IPS-18c (cell line): ENCODE data around the gene IL1RAPL2.
"Not testable (repeated sequence)": the region's sequence is repeated elsewhere in the genome, so short reads cannot be mapped to it uniquely, and the experiment has no call there.

Source experiments
- H3K4me3 ChIP-seq: 2 replicates; pipeline ENCODE4 v1.7.0; 2013; ENCODE audit warnings: low read depth, mild to moderate bottlenecking, low read length, moderate library complexity; ENCODE audit not compliant: insufficient read depth
- H3K9me3 ChIP-seq: one replicate; pipeline ENCODE4 v1.6.1; 2013; ENCODE audit warnings: mild to moderate bottlenecking, low read length, moderate library complexity; ENCODE audit not compliant: control insufficient read depth, insufficient read depth

Gene IL1RAPL2

GRCh38 chrX:104749951-104750610 lies 184.1 kb downstream of the IL1RAPL2 start:
- Histone ChIP-seq H3K9me3 (no peaks in the 10 kb centered on the region), H3K4me3 (no peak overlapping the region)

GRCh38 chrX:104762641-104763040 lies 196.6 kb downstream of the IL1RAPL2 start:
- Histone ChIP-seq H3K4me3 (no peak overlapping the region), H3K9me3 (peaks cover 7% of the 10 kb centered on the region)

- Histone ChIP-seq H3K9me3 (no peaks in the 10 kb centered on the region), H3K4me3 (no peak overlapping the region)
These were observed 223.8 kb downstream of the IL1RAPL2 start for GRCh38 chrX:104789784-104790183.

- no peak overlapping the region for H3K4me3 ChIP-seq
- peaks cover 2% of the 10 kb centered on the region for H3K9me3 ChIP-seq
These were observed 229.8 kb downstream of the IL1RAPL2 start for GRCh38 chrX:104795804-104796203.

- no peak overlapping the region for H3K4me3 ChIP-seq
- H3K9me3 ChIP-seq, result peaks cover 2% of the 10 kb centered on the region
These were observed 237.2 kb downstream of the IL1RAPL2 start for GRCh38 chrX:104803219-104803618.

GRCh38 chrX:104806346-104806745 lies 240.3 kb downstream of the IL1RAPL2 start:
- Histone ChIP-seq H3K4me3 (no peak overlapping the region), H3K9me3 (peaks cover 2% of the 10 kb centered on the region)

- H3K9me3 ChIP-seq, result no peaks in the 10 kb centered on the region
- no peak overlapping the region for H3K4me3 ChIP-seq
These were observed 267.4 kb downstream of the IL1RAPL2 start for GRCh38 chrX:104833401-104833800.

GRCh38 chrX:104842646-104843045 lies 276.6 kb downstream of the IL1RAPL2 start:
- Histone ChIP-seq H3K4me3 (no peak overlapping the region), H3K9me3 (no peaks in the 10 kb centered on the region)

GRCh38 chrX:104852241-104852640 lies 286.2 kb downstream of the IL1RAPL2 start:
- Histone ChIP-seq H3K4me3 (no peak overlapping the region), H3K9me3 (no peaks in the 10 kb centered on the region)

GRCh38 chrX:104854188-104854587 lies 288.2 kb downstream of the IL1RAPL2 start:
- Histone ChIP-seq H3K9me3 (no peaks in the 10 kb centered on the region), H3K4me3 (no peak overlapping the region)

GRCh38 chrX:104854790-104855340 lies 288.9 kb downstream of the IL1RAPL2 start:
- Histone ChIP-seq H3K4me3 (no peak overlapping the region), H3K9me3 (no peaks in the 10 kb centered on the region)

GRCh38 chrX:104863466-104863865 lies 297.5 kb downstream of the IL1RAPL2 start:
- no peak overlapping the region for H3K4me3 ChIP-seq
- H3K9me3 ChIP-seq, result no peaks in the 10 kb centered on the region

GRCh38 chrX:104864296-104864695 lies 298.3 kb downstream of the IL1RAPL2 start:
- Histone ChIP-seq H3K4me3 (no peak overlapping the region), H3K9me3 (no peaks in the 10 kb centered on the region)

GRCh38 chrX:104877504-104877903 lies 311.5 kb downstream of the IL1RAPL2 start:
- no peak overlapping the region for H3K4me3 ChIP-seq
- no peaks in the 10 kb centered on the region for H3K9me3 ChIP-seq

GRCh38 chrX:104902070-104902469 lies 336.1 kb downstream of the IL1RAPL2 start:
- no peak overlapping the region for H3K4me3 ChIP-seq
- H3K9me3 ChIP-seq, result no peaks in the 10 kb centered on the region

- not testable (repeated sequence) for H3K9me3 ChIP-seq
- H3K4me3 ChIP-seq, result peak overlapping the region; percentile 60
These were observed 343.7 kb downstream of the IL1RAPL2 start for GRCh38 chrX:104909694-104910093.

- Histone ChIP-seq H3K9me3 (no peaks in the 10 kb centered on the region), H3K4me3 (no peak overlapping the region)
These were observed 347.3 kb downstream of the IL1RAPL2 start for GRCh38 chrX:104913348-104913747.

- not testable (repeated sequence) for H3K9me3 ChIP-seq, H3K4me3 ChIP-seq
These were observed 348.7 kb downstream of the IL1RAPL2 start for GRCh38 chrX:104914686-104915085.

GRCh38 chrX:104918122-104918521 lies 352.1 kb downstream of the IL1RAPL2 start:
- no peak overlapping the region for H3K4me3 ChIP-seq
- no peaks in the 10 kb centered on the region for H3K9me3 ChIP-seq
